Smooth muscle cell (in vitro differentiated cells): Measurements from ENCODE around the gene NOM1. TPM values are rescaled to one million over a fixed set of nuclear protein-coding genes. Genes with fewer than 3 reads are reported as not detected.

Experiments used
- DNase-seq: peaks from one replicate; lab custom pipeline; 2025; ENCODE audit not compliant: unreplicated experiment; lab: John Stamatoyannopoulos, UW
- H2AFZ ChIP-seq: fragments of 200-600 bp; sonication (generic); 2 replicates; pipeline ENCODE4 v1.6.0; 2016; ENCODE audit warnings: antibody characterized with exemption, low read depth, mild to moderate bottlenecking
- H3F3A ChIP-seq: fragments of 200-600 bp; sonication (generic); 2 replicates; pipeline ENCODE4 v1.6.0; 2017; ENCODE audit warnings: antibody characterized with exemption, low read depth
- H3K27ac ChIP-seq: fragments of 200-600 bp; sonication (generic); 2 replicates; pipeline ENCODE4 v1.5.1; 2016; ENCODE audit warnings: low read depth, mild to moderate bottlenecking
- H3K27me3 ChIP-seq: fragments of 200-600 bp; sonication (generic); 2 replicates; pipeline ENCODE4 v1.6.1; 2016; ENCODE audit warnings: low read depth, mild to moderate bottlenecking
- H3K36me3 ChIP-seq: fragments of 200-600 bp; sonication (generic); 2 replicates; pipeline ENCODE4 v1.5.1; 2016; ENCODE audit warnings: low read depth
- H3K4me1 ChIP-seq: fragments of 200-600 bp; sonication (generic); 2 replicates; pipeline ENCODE4 v1.5.1; 2016; ENCODE audit warnings: low read depth
- H3K4me2 ChIP-seq: fragments of 200-600 bp; sonication (generic); 2 replicates; pipeline ENCODE4 v1.6.0; 2016; ENCODE audit warnings: mild to moderate bottlenecking
- H3K4me3 ChIP-seq: fragments of 200-600 bp; sonication (generic); 2 replicates; pipeline ENCODE4 v1.5.1; 2016; ENCODE audit warnings: mild to moderate bottlenecking
- H3K79me2 ChIP-seq: fragments of 200-600 bp; sonication (generic); 2 replicates; pipeline ENCODE4 v1.6.0; 2016; ENCODE audit warnings: low read depth, mild to moderate bottlenecking
- H3K9ac ChIP-seq: fragments of 200-600 bp; sonication (generic); 2 replicates; pipeline ENCODE4 v1.6.0; 2016; ENCODE audit warnings: low read depth
- H3K9me3 ChIP-seq: fragments of 200-600 bp; sonication (generic); replicated peaks from 2 replicates; pipeline ENCODE4 v1.5.1; 2016; ENCODE audit warnings: low read depth
- H4K20me1 ChIP-seq: fragments of 200-600 bp; sonication (generic); 2 replicates; pipeline ENCODE4 v1.6.0; 2016; ENCODE audit warnings: low read depth
- CTCF ChIP-seq: fragments of 200-600 bp; sonication (generic); IDR thresholded peaks from 2 replicates; pipeline ENCODE4 v1.5.1; 2017; ENCODE audit warnings: borderline replicate concordance, mild to moderate bottlenecking, antibody characterized with exemption; ENCODE audit not compliant: insufficient read depth, poor library complexity, severe bottlenecking
- WGBS: methylation state at CpG from one replicate; pipeline ENCODE4 v1.1.7; 2016; ENCODE audit warnings: low lambda C conversion rate; 5-methylcytosine and 5-hydroxymethylcytosine counted together
- polyA plus RNA-seq: library from polyadenylated mRNA; unstranded; fragments of >200 nt; fragmentation: Nextera tagmentation; extraction: Ambion mirVana; gene quantifications from 2 replicates; pipeline ENCODE4 v1.2.1, GENCODE V29; 2016
- total RNA-seq: library from RNA; depleted of rRNA; stranded (reverse); fragments of >200 nt; gene quantifications from 2 replicates; pipeline ENCODE4 v1.2.3, GENCODE V29; 2014

Gene NOM1
- total and polyA plus RNA-seq, 2 experiments from 2014 or later: 9.7 to 11.4 TPM

GRCh38 chr7:156943091-156944041 lies 6.1 kb upstream of the NOM1 start:
- no peak for TF ChIP-seq CTCF
- no peak overlapping the region for H3K4me3 ChIP-seq
- no peaks in the 10 kb centered on the region for H3F3A ChIP-seq
- H3K27ac ChIP-seq: no peak overlapping the region
- no peak for DNase-seq
- no peaks in the 10 kb centered on the region for H3K79me2 ChIP-seq
- no peaks in the 10 kb centered on the region for H3K9me3 ChIP-seq
- no peaks in the 10 kb centered on the region for H3K27me3 ChIP-seq
- no peaks in the 10 kb centered on the region for H4K20me1 ChIP-seq
- H3K4me1 ChIP-seq: no peaks in the 10 kb centered on the region
- no peak overlapping the region for H3K4me2 ChIP-seq
- 80% methylated on average over 36 of the region's 36 CpGs for WGBS
- no peak overlapping the region for H2AFZ ChIP-seq
- H3K9ac ChIP-seq: no peak overlapping the region
- H3K36me3 ChIP-seq: no peaks in the 10 kb centered on the region

GRCh38 chr7:156944876-156945275 lies 4.6 kb upstream of the NOM1 start:
- H3K4me2 ChIP-seq: no peak overlapping the region
- no peak overlapping the region for H3K4me3 ChIP-seq
- H3K79me2 ChIP-seq: no peaks in the 10 kb centered on the region
- no peak overlapping the region for H3K27ac ChIP-seq
- H3K4me1 ChIP-seq: no peaks in the 10 kb centered on the region
- no peak overlapping the region for H3K9ac ChIP-seq
- 69% methylated on average over 9 of the region's 9 CpGs for WGBS
- H3K9me3 ChIP-seq: no peaks in the 10 kb centered on the region
- DNase-seq: no peak
- no peaks in the 10 kb centered on the region for H3K27me3 ChIP-seq
- H3F3A ChIP-seq: no peaks in the 10 kb centered on the region
- no peak for TF ChIP-seq CTCF
- H3K36me3 ChIP-seq: no peaks in the 10 kb centered on the region
- H2AFZ ChIP-seq: no peak overlapping the region
- H4K20me1 ChIP-seq: no peaks in the 10 kb centered on the region

GRCh38 chr7:156947120-156947843 lies 2.2 kb upstream of the NOM1 start:
- peaks cover 19% of the 10 kb centered on the region for H4K20me1 ChIP-seq
- no peaks in the 10 kb centered on the region for H3K36me3 ChIP-seq
- no peak overlapping the region for H3K9ac ChIP-seq
- H3K27me3 ChIP-seq: no peaks in the 10 kb centered on the region
- H3K79me2 ChIP-seq: peaks cover 22% of the 10 kb centered on the region
- H3K4me3 ChIP-seq: no peak overlapping the region
- H3F3A ChIP-seq: peaks cover 3% of the 10 kb centered on the region
- H3K4me1 ChIP-seq: peaks cover 6% of the 10 kb centered on the region
- H3K4me2 ChIP-seq: no peak overlapping the region
- WGBS: 78% methylated on average over 10 of the region's 12 CpGs
- H3K27ac ChIP-seq: no peak overlapping the region
- H2AFZ ChIP-seq: no peak overlapping the region
- no peak for TF ChIP-seq CTCF
- no peaks in the 10 kb centered on the region for H3K9me3 ChIP-seq
- no peak for DNase-seq
